ENCODE data around the gene RET.

RET gene

GRCh38 chr10:43155221-43155620, 78.4 kb downstream of the RET start:
- H3K9ac ChIP-seq (ENCODE audit: low read length): no peak overlapping the region
- H4K20me1 ChIP-seq (ENCODE audit: insufficient read depth, low read length): peaks cover 13% of the 10 kb centered on the region
- H3K27me3 ChIP-seq (ENCODE audit: low read depth, low read length): no peaks in the 10 kb centered on the region
- H3K36me3 ChIP-seq (replicated peaks; ENCODE audit: low read depth, low read length): no peaks in the 10 kb centered on the region
- H3K27ac ChIP-seq (ENCODE audit: low read length): no peak overlapping the region
- H2AFZ ChIP-seq (ENCODE audit: low read depth, low read length): no peak overlapping the region
- no peaks in the 10 kb centered on the region for H3K9me3 ChIP-seq (ENCODE audit: insufficient read depth, low read length)
- no peak overlapping the region for H3K4me2 ChIP-seq (ENCODE audit: low read length)
- TF ChIP-seq CTCF (IDR thresholded peaks at IDR 0.05; ENCODE audit: low read depth, low read length) (no peak), EZH2phosphoT487 (IDR thresholded peaks at IDR 0.05; ENCODE audit: low read depth) (no peak)
- H3K4me1 ChIP-seq (ENCODE audit: low read length): no peaks in the 10 kb centered on the region
- peaks cover 28% of the 10 kb centered on the region for H3K79me2 ChIP-seq (ENCODE audit: low read length)
- no peak overlapping the region for H3K4me3 ChIP-seq (ENCODE audit: low read length)

DNA sequence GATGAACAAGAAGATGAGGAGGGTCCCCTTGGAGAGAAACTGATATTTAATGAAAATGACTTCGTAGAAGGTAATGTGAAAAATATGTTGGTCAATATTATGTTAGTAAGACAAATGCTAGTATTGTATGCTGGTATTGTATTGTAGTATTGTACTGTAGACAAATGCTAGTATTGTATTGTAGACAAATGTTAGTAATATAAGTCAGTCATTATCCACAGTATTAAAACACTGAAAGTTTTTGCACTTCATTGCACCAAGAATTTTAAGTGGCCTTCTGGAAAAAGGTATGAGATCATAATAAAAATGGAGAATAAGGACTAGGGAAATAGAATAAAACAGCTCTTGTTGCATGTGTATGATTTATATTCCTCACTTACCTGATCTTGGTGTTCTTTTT, 78.9 kb downstream of the RET start:
- Histone ChIP-seq H3K9me3 (ENCODE audit: insufficient read depth, low read length) (no peaks in the 10 kb centered on the region), H3K9ac (ENCODE audit: low read length) (no peak overlapping the region), H3K27me3 (ENCODE audit: low read depth, low read length) (no peaks in the 10 kb centered on the region), H3K27ac (ENCODE audit: low read length) (no peak overlapping the region), H4K20me1 (ENCODE audit: insufficient read depth, low read length) (peaks cover 13% of the 10 kb centered on the region), H3K79me2 (ENCODE audit: low read length) (peaks cover 23% of the 10 kb centered on the region), H2AFZ (ENCODE audit: low read depth, low read length) (no peak overlapping the region), H3K4me3 (ENCODE audit: low read length) (no peak overlapping the region), H3K4me2 (ENCODE audit: low read length) (no peak overlapping the region), H3K4me1 (ENCODE audit: low read length) (no peaks in the 10 kb centered on the region), H3K36me3 (replicated peaks; ENCODE audit: low read depth, low read length) (no peaks in the 10 kb centered on the region)
- TF ChIP-seq CTCF (IDR thresholded peaks at IDR 0.05; ENCODE audit: low read depth, low read length) (no peak), EZH2phosphoT487 (IDR thresholded peaks at IDR 0.05; ENCODE audit: low read depth) (no peak)

GRCh38 chr10:43156590-43157341, 79.9 kb downstream of the RET start:
- Histone ChIP-seq H2AFZ (ENCODE audit: low read depth, low read length) (no peak overlapping the region), H3K9ac (ENCODE audit: low read length) (no peak overlapping the region), H3K9me3 (ENCODE audit: insufficient read depth, low read length) (no peaks in the 10 kb centered on the region), H3K4me1 (ENCODE audit: low read length) (no peaks in the 10 kb centered on the region), H3K4me3 (ENCODE audit: low read length) (no peak overlapping the region), H3K27me3 (ENCODE audit: low read depth, low read length) (no peaks in the 10 kb centered on the region), H3K79me2 (ENCODE audit: low read length) (peaks cover 14% of the 10 kb centered on the region), H4K20me1 (ENCODE audit: insufficient read depth, low read length) (peaks cover 5% of the 10 kb centered on the region; the same call in 1 of the 2 replicates), H3K4me2 (ENCODE audit: low read length) (no peak overlapping the region), H3K36me3 (replicated peaks; ENCODE audit: low read depth, low read length) (no peaks in the 10 kb centered on the region), H3K27ac (ENCODE audit: low read length) (no peak overlapping the region)
- TF ChIP-seq EZH2phosphoT487 (IDR thresholded peaks at IDR 0.05; ENCODE audit: low read depth) (no peak), CTCF (IDR thresholded peaks at IDR 0.05; ENCODE audit: low read depth, low read length) (no peak)

DNA sequence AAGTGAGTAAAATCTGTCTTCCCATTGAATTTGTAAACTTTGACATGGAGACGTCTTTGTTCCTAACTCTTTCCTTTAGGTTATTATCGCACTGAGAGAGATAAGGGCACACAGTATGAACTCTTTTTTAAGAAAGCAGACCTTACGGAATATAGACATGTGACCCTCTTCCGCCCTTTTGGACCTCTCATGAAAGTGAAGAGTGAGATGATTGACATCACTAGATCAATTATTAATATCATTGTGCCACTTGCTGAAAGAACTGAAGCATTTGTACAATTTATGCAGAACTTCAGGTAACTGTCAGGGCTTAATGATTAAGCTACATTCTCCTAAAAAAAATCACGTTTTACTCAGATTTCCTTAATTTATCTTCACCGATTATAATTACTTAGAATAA, 81.8 kb downstream of the RET start:
- no peaks in the 10 kb centered on the region for H3K9me3 ChIP-seq (ENCODE audit: insufficient read depth, low read length)
- H3K4me1 ChIP-seq (ENCODE audit: low read length): no peaks in the 10 kb centered on the region
- H3K27ac ChIP-seq (ENCODE audit: low read length): no peak overlapping the region
- no peak overlapping the region for H2AFZ ChIP-seq (ENCODE audit: low read depth, low read length)
- no peaks in the 10 kb centered on the region for H3K27me3 ChIP-seq (ENCODE audit: low read depth, low read length)
- H3K4me2 ChIP-seq (ENCODE audit: low read length): no peak overlapping the region
- H3K36me3 ChIP-seq (replicated peaks; ENCODE audit: low read depth, low read length): no peaks in the 10 kb centered on the region
- no peak overlapping the region for H3K9ac ChIP-seq (ENCODE audit: low read length)
- no peak overlapping the region for H3K4me3 ChIP-seq (ENCODE audit: low read length)
- H3K79me2 ChIP-seq (ENCODE audit: low read length): peaks cover 7% of the 10 kb centered on the region
- peaks cover 5% of the 10 kb centered on the region; the same call in 1 of the 2 replicates for H4K20me1 ChIP-seq (ENCODE audit: insufficient read depth, low read length)
- TF ChIP-seq EZH2phosphoT487 (IDR thresholded peaks at IDR 0.05; ENCODE audit: low read depth): no peak
- TF ChIP-seq CTCF (IDR thresholded peaks at IDR 0.05; ENCODE audit: low read depth, low read length): no peak

All from OCI-LY3 (cell line).